SU-DHL-6 (cell line): ENCODE measurements around the gene NUDT12.

Experiments used
- H2AFZ ChIP-seq: fragments of 200-600 bp; sonication (generic); 2 replicates; pipeline ENCODE4 v1.6.1; 2014; ENCODE audit warnings: low read depth, mild to moderate bottlenecking, moderate library complexity, mixed read lengths, antibody characterized with exemption, low read length; ENCODE audit not compliant: severe bottlenecking
- H3F3A ChIP-seq: fragments of 200-600 bp; shearing (Covaris generic); 2 replicates; pipeline ENCODE4 v1.6.0; 2016; ENCODE audit warnings: antibody characterized with exemption, mild to moderate bottlenecking; ENCODE audit not compliant: insufficient read depth
- H3K27ac ChIP-seq: fragments of 200-600 bp; sonication (generic); 2 replicates; pipeline ENCODE4 v1.5.1; 2016; ENCODE audit warnings: low read depth, mild to moderate bottlenecking, low read length, moderate library complexity, mixed read lengths
- H3K27me3 ChIP-seq: fragments of 200-600 bp; sonication (generic), shearing (Covaris generic); 2 replicates; pipeline ENCODE4 v1.6.0; 2014; ENCODE audit warnings: mild to moderate bottlenecking, low read length
- H3K36me3 ChIP-seq: fragments of 200-600 bp; sonication (generic); 2 replicates; pipeline ENCODE4 v1.6.1; 2014; ENCODE audit warnings: mild to moderate bottlenecking, low read length, mixed read lengths
- H3K4me2 ChIP-seq: fragments of 300-600, 200-600 bp; shearing (Covaris generic), sonication (generic); 2 replicates; pipeline ENCODE4 v1.6.0; 2014; ENCODE audit warnings: low read length, low read depth, mild to moderate bottlenecking; ENCODE audit not compliant: poor library complexity, severe bottlenecking
- H3K4me3 ChIP-seq: fragments of 200-600 bp; sonication (generic); 2 replicates; pipeline ENCODE4 v1.5.1; 2014; ENCODE audit warnings: antibody characterized with exemption, low read length, mild to moderate bottlenecking, mixed read lengths; ENCODE audit not compliant: insufficient read depth, poor library complexity, severe bottlenecking
- H3K79me2 ChIP-seq: fragments of 200-600 bp; sonication (generic); 2 replicates; pipeline ENCODE4 v1.6.1; 2014; ENCODE audit warnings: mild to moderate bottlenecking, low read length, moderate library complexity; ENCODE audit not compliant: insufficient read depth
- H3K9ac ChIP-seq: fragments of 200-600 bp; sonication (generic); 2 replicates; pipeline ENCODE4 v1.7.0; 2014; ENCODE audit warnings: mild to moderate bottlenecking, low read length
- H3K9me2 ChIP-seq: fragments of 200-600 bp; sonication (generic); replicated peaks from 2 replicates; pipeline ENCODE4 v1.6.1; 2014; ENCODE audit warnings: low read length; ENCODE audit not compliant: insufficient read depth
- H3K9me3 ChIP-seq: fragments of 200-600 bp; sonication (generic); 2 replicates; pipeline ENCODE4 v1.6.1; 2014; ENCODE audit warnings: low read length, mixed read lengths; ENCODE audit not compliant: insufficient read depth
- H4K20me1 ChIP-seq: fragments of 200-600 bp; sonication (generic); 2 replicates; pipeline ENCODE4 v1.6.1; 2014; ENCODE audit warnings: low read depth, mild to moderate bottlenecking, antibody characterized with exemption, low read length, moderate library complexity, mixed read lengths
- EZH2phosphoT487 ChIP-seq: fragments of 200-600 bp; sonication (generic), shearing (Covaris generic); conservative IDR thresholded peaks from 2 replicates; pipeline ENCODE4 v1.6.1; 2018; ENCODE audit warnings: mild to moderate bottlenecking, antibody characterized with exemption, low read length, moderate library complexity, mixed read lengths
- TF ChIP-seq, protein P1 (sequence below): fragments of 200-600 bp; sonication (generic); IDR thresholded peaks from one replicate; pipeline ENCODE4 v1.5.1; 2017; ENCODE audit warnings: antibody characterized with exemption, mild to moderate bottlenecking, low read length, moderate library complexity; ENCODE audit not compliant: insufficient read depth, poor library complexity, severe bottlenecking

The NUDT12 gene

GRCh38 chr5:103541114-103541513 lies 21.5 kb downstream of the NUDT12 start:
- H3K9ac ChIP-seq = no peak overlapping the region
- no peaks in the 10 kb centered on the region for H3K27me3 ChIP-seq
- no peaks in the 10 kb centered on the region for H3K79me2 ChIP-seq
- no peak overlapping the region for H3K4me2 ChIP-seq
- no peak overlapping the region for H3K27ac ChIP-seq
- H3K4me3 ChIP-seq = no peak overlapping the region
- TF ChIP-seq EZH2phosphoT487 = no peak
- TF ChIP-seq, protein P1, sequence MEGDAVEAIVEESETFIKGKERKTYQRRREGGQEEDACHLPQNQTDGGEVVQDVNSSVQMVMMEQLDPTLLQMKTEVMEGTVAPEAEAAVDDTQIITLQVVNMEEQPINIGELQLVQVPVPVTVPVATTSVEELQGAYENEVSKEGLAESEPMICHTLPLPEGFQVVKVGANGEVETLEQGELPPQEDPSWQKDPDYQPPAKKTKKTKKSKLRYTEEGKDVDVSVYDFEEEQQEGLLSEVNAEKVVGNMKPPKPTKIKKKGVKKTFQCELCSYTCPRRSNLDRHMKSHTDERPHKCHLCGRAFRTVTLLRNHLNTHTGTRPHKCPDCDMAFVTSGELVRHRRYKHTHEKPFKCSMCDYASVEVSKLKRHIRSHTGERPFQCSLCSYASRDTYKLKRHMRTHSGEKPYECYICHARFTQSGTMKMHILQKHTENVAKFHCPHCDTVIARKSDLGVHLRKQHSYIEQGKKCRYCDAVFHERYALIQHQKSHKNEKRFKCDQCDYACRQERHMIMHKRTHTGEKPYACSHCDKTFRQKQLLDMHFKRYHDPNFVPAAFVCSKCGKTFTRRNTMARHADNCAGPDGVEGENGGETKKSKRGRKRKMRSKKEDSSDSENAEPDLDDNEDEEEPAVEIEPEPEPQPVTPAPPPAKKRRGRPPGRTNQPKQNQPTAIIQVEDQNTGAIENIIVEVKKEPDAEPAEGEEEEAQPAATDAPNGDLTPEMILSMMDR = no peak
- no peaks in the 10 kb centered on the region for H3K9me2 ChIP-seq
- no peaks in the 10 kb centered on the region for H3F3A ChIP-seq
- H4K20me1 ChIP-seq = no peaks in the 10 kb centered on the region
- no peak overlapping the region for H2AFZ ChIP-seq
- no peaks in the 10 kb centered on the region for H3K9me3 ChIP-seq
- no peaks in the 10 kb centered on the region for H3K36me3 ChIP-seq

DNA sequence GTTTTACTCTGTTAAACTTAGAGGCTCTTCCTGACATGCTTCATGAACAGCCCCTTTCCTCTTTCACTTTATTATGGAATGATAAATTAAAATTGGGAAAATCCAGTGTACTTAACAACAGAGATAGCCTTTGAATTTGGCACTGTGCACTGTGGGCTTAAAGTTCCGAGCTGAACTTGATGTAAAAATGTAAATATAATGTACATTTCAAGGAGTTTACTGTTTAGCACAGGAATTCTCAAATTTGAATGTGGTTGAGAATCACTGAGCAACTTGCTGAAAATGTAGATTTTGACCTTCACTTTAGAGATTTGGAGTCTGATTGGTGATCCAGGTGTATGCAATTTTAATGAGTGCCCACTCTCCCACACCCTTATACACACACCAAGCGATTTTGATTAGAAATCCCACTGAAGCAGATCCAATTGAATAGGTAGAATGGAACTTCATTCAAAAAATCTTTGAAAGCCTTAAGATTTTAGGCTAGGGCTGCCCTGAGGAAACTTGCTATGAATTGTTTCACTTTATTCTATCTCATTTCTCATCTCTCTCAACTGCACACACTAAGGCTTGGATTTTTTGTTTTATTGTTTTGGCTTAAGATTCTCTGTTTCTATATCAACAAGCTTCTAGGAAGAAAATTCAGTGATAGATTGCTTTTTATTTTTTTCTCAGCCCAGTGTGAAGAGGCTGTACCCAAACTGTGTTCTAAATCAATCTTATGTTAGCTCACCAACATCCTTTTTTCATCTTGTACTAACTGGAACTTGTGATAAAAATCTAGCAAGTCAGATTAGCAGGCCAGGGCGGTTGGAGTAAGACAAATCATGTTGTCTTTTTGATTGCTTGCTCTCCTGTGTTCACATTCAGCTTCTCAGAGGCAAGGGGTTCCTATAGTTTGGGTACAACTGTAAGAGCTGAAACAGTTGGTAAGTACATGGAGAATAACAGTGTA lies 22.9 kb downstream of the NUDT12 start:
- Histone ChIP-seq H3K4me2 (no peak overlapping the region), H3F3A (no peaks in the 10 kb centered on the region), H2AFZ (no peak overlapping the region), H3K36me3 (no peaks in the 10 kb centered on the region), H3K4me3 (no peak overlapping the region), H3K79me2 (no peaks in the 10 kb centered on the region), H3K27me3 (no peaks in the 10 kb centered on the region), H3K9me2 (no peaks in the 10 kb centered on the region), H3K27ac (no peak overlapping the region), H3K9ac (no peak overlapping the region), H4K20me1 (no peaks in the 10 kb centered on the region), H3K9me3 (no peaks in the 10 kb centered on the region)
- no peak for TF ChIP-seq EZH2phosphoT487
- TF ChIP-seq, protein P1 = no peak

DNA sequence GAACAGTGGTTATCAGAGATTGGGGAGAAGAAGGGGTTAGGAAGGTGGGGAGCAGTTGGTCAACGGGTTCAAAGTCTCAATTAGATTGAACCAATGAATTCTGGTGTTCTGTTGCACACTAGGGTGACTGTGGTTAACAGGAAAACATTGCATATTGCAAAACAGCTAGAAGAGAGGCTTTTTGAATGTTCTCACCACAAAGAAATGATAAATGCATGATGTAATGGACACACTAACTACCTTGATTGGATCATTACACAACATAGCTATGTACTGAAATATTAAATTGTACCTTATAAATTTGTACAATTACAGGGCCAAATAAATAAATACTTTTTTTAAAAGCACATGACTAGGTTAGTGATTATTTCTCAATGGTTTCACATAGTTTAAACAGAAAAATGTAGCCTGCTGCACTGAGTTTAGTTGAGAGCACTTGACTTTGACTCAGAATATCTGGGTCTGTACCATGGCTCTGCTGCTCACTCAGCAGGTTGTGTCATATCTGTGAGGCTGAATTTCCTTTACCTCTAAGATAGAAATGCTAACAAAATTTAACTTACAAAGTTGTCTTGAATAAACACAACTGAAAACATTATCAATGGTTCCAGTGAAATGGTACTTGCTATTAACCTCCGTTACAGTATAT lies 30.4 kb downstream of the NUDT12 start:
- Histone ChIP-seq H2AFZ (no peak overlapping the region), H3K9ac (no peak overlapping the region), H3K27ac (no peak overlapping the region), H3K36me3 (no peaks in the 10 kb centered on the region), H3K9me3 (no peaks in the 10 kb centered on the region), H3K4me2 (no peak overlapping the region), H3F3A (no peaks in the 10 kb centered on the region), H3K4me3 (no peak overlapping the region), H3K9me2 (no peaks in the 10 kb centered on the region), H4K20me1 (no peaks in the 10 kb centered on the region), H3K79me2 (no peaks in the 10 kb centered on the region), H3K27me3 (no peaks in the 10 kb centered on the region)
- TF ChIP-seq, protein P1 = no peak
- no peak for TF ChIP-seq EZH2phosphoT487
